Liver (tissue), 9 donors: ENCODE measurements around the gene PCNT. TPM values are rescaled to one million over a fixed set of nuclear protein-coding genes. Genes with fewer than 3 reads are reported as not detected.

Source experiments
- DNase-seq: peaks from one replicate; pipeline ENCODE4 v3.0.0-alpha.2; 2017; ENCODE audit warnings: low spot score
- H3K27ac ChIP-seq, 2 donors: one replicate each; pipeline ENCODE4 v1.7.0; 2013; ENCODE audit warnings: inconsistent platforms in 2 of 2, low read length in 2 of 2, control low read depth in 1 of 2, low read depth in 1 of 2, mild to moderate bottlenecking in 1 of 2
- H3K27me3 ChIP-seq, 4 donors: one replicate each; pipeline versions ENCODE4 v1.6.1 to v1.7.0; 2013; ENCODE audit warnings: low read length in 3 of 4, inconsistent platforms in 1 of 4, mild to moderate bottlenecking in 1 of 4, moderate library complexity in 1 of 4; ENCODE audit not compliant: control insufficient read depth in 4 of 4, insufficient read depth in 4 of 4
- H3K36me3 ChIP-seq, 4 donors: one replicate each; pipeline versions ENCODE4 v1.6.1 to v1.7.0; 2013; ENCODE audit warnings: low read length in 3 of 4, mild to moderate bottlenecking in 3 of 4, low read depth in 1 of 4, moderate library complexity in 1 of 4; ENCODE audit not compliant: control insufficient read depth in 4 of 4, insufficient read depth in 3 of 4
- H3K4me1 ChIP-seq, 4 donors: one replicate each; pipeline versions ENCODE4 v1.6.1 to v1.7.0; 2013; ENCODE audit warnings: low read length in 3 of 4, mild to moderate bottlenecking in 3 of 4, moderate library complexity in 1 of 4; ENCODE audit not compliant: control insufficient read depth in 4 of 4, insufficient read depth in 4 of 4
- H3K4me3 ChIP-seq, 3 donors: one replicate each; pipeline versions ENCODE4 v1.6.1 to v1.7.0; 2013; ENCODE audit warnings: low read length in 3 of 3, control low read depth in 1 of 3, low read depth in 1 of 3, mild to moderate bottlenecking in 1 of 3
- H3K9ac ChIP-seq, 2 donors: one replicate each; pipeline ENCODE4 v1.7.0; 2013; ENCODE audit warnings: low read length in 2 of 2, mild to moderate bottlenecking in 2 of 2, moderate library complexity in 2 of 2, control low read depth in 1 of 2, low read depth in 1 of 2
- H3K9me3 ChIP-seq, 4 donors: one replicate each; pipeline versions ENCODE4 v1.6.1 to v1.7.0; 2013; ENCODE audit warnings: low read length in 3 of 4; ENCODE audit not compliant: control insufficient read depth in 4 of 4
- CTCF ChIP-seq: fragments of 150-350 bp; IDR thresholded peaks from 2 replicates; pipeline ENCODE4 v1.5.1; 2017; ENCODE audit warnings: improper control_type of control experiment, low read depth, low read length; ENCODE audit not compliant: missing input control
- FOXA2 ChIP-seq: IDR thresholded peaks from 2 replicates; pipeline ENCODE4 v1.6.1; 2016; ENCODE audit warnings: antibody characterized with exemption
- GABPA ChIP-seq, 2 donors: IDR thresholded peaks in 1 of 2; conservative IDR thresholded peaks in 1 of 2; 2 replicates each; pipeline ENCODE4 v1.6.1; 2016; ENCODE audit warnings: antibody characterized with exemption in 2 of 2, mild to moderate bottlenecking in 1 of 2, moderate library complexity in 1 of 2
- HNF4A ChIP-seq, 2 donors: conservative IDR thresholded peaks; 2 replicates each; pipeline ENCODE4 v1.6.1; 2016; ENCODE audit warnings: antibody characterized with exemption in 2 of 2, mild to moderate bottlenecking in 2 of 2
- HNF4G ChIP-seq: IDR thresholded peaks from 2 replicates; pipeline ENCODE4 v1.6.1; 2016; ENCODE audit warnings: antibody characterized with exemption
- JUND ChIP-seq, 2 donors: IDR thresholded peaks; 2 replicates each; pipeline ENCODE4 v1.6.1; 2016; ENCODE audit warnings: antibody characterized with exemption in 2 of 2
- NR2F2 ChIP-seq: IDR thresholded peaks from 2 replicates; pipeline ENCODE4 v1.6.1; 2016; ENCODE audit warnings: antibody characterized with exemption
- REST ChIP-seq: IDR thresholded peaks from 2 replicates; pipeline ENCODE4 v1.6.1; 2016; ENCODE audit warnings: antibody characterized with exemption, mild to moderate bottlenecking
- RXRA ChIP-seq, 2 donors: IDR thresholded peaks; 2 replicates each; pipeline ENCODE4 v1.6.1; 2017 to 2018; ENCODE audit warnings: antibody characterized with exemption in 2 of 2, mild to moderate bottlenecking in 1 of 2
- SP1 ChIP-seq: IDR thresholded peaks from 2 replicates; pipeline ENCODE4 v1.6.1; 2018; ENCODE audit warnings: antibody characterized with exemption, mild to moderate bottlenecking
- TAF1 ChIP-seq: conservative IDR thresholded peaks from 2 replicates; pipeline ENCODE4 v1.6.1; 2016; ENCODE audit warnings: antibody characterized with exemption, mild to moderate bottlenecking
- YY1 ChIP-seq: IDR thresholded peaks from 2 replicates; pipeline ENCODE4 v1.6.1; 2016; ENCODE audit warnings: antibody characterized with exemption, mild to moderate bottlenecking
- ZBTB33 ChIP-seq: IDR thresholded peaks from 2 replicates; pipeline ENCODE4 v1.6.1; 2016; ENCODE audit warnings: antibody characterized with exemption
- WGBS: extraction: QIAGEN DNeasy Blood & Tissue Kit; methylation state at CpG from one replicate; pipeline ENCODE4 v1.1.7; 2013; 5-methylcytosine and 5-hydroxymethylcytosine counted together
- polyA plus RNA-seq, 2 donors: library from polyadenylated mRNA; stranded (reverse) in 1 of 2; unstranded in 1 of 2; fragments of 200-250 nt in 1 of 2; fragments of >200 nt in 1 of 2; fragmentation: Nextera tagmentation in 1 of 2; extraction: Ambion mirVana in 1 of 2; gene quantifications; one replicate each; pipeline versions ENCODE4 v1.2.1 to v1.2.3, GENCODE V29; 2013 to 2015
- total RNA-seq, 2 donors: library from RNA; depleted of rRNA; stranded (reverse); fragments of >200 nt; gene quantifications; one replicate each; pipeline ENCODE4 v1.2.3, GENCODE V29; 2014
- TF ChIP-seq, protein P1 (sequence below): IDR thresholded peaks from 2 replicates; pipeline ENCODE4 v1.6.1; 2016; ENCODE audit warnings: antibody characterized with exemption
- donor health status: healthy.
- donor health status: healthy.
- donor health status: healthy.
- donor health status: healthy.
- donor health status: healthy.

Gene PCNT
- total and polyA plus RNA-seq, 4 donors: 6.7 to 36.8 (median 15.2) TPM

GRCh38 chr21:46436621-46437020, 112.7 kb downstream of the PCNT start (continued):
- TF ChIP-seq CTCF: no peak

DNA sequence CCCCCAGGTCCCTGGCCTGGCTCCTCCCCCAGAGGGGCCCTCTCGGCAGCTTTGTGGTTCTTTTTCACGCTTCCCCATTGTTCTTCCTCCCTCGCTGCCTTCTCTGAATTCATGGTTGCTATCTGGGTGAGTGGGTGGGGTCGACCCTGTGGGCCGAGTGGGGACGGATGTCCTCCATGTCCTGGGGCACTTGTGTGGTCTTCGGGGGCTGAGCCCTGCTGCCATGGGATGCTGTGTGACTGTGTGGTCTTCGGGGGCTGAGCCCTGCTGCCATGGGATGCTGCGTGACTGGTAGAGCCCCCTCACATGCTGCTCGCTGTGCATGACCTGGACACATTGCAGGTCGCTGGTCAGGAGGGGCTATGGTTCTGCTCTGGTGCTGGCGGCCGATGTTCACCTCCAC, 113.1 kb downstream of the PCNT start:
- Histone ChIP-seq H3K36me3 (peaks cover 17 to 72% (median 23%) of the 10 kb centered on the region in 4 donors), H3K9me3 (no peaks in the 10 kb centered on the region), H3K9ac (no peak overlapping the region), H3K4me1 (no peaks in the 10 kb centered on the region), H3K27ac (no peak overlapping the region), H3K27me3 (no peaks in the 10 kb centered on the region), H3K4me3 (no peak overlapping the region)
- TF ChIP-seq RXRA (IDR thresholded peaks at IDR 0.05): no peak
- no peak for TF ChIP-seq ZBTB33
- no peak for TF ChIP-seq REST
- no peak for TF ChIP-seq JUND (IDR thresholded peaks at IDR 0.05)
- TF ChIP-seq FOXA2: no peak
- no peak for DNase-seq
- WGBS: 88% methylated on average over 13 of the region's 13 CpGs

DNA sequence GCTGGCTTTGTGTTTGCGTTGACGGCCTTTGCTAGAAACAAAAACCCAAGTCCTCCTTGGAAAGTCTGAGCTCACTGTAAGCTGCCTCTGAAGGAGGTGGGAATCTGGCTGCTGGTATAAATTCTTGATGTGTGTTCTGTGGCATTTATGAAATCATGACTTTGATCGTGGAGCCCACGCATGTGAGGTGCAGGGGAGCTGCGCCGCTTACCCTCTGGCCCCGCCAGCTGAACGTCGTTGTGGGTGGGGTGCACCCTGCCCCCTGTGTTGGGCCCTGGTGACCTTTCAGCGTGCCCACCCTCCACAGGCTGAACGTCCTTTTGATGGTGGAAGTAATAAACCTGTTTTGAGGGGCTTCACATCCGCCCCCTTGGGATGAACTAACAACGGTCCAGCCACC, 113.6 kb downstream of the PCNT start:
- H3K27ac ChIP-seq: no peak overlapping the region
- WGBS: 89% methylated on average over 13 of the region's 13 CpGs
- H3K4me1 ChIP-seq: no peaks in the 10 kb centered on the region
- no peak for TF ChIP-seq NR2F2
- no peak for TF ChIP-seq GABPA (IDR thresholded peaks at IDR 0.05 in 1 of 2, conservative IDR thresholded peaks at IDR 0.05 in 1 of 2)
- TF ChIP-seq HNF4G: no peak
- no peak for TF ChIP-seq YY1
- TF ChIP-seq FOXA2: no peak
- no peak for TF ChIP-seq REST
- no peak for TF ChIP-seq RXRA (IDR thresholded peaks at IDR 0.05)
- no peak for TF ChIP-seq ZBTB33
- no peak for TF ChIP-seq CTCF
- TF ChIP-seq TAF1: no peak
- TF ChIP-seq, protein P1, sequence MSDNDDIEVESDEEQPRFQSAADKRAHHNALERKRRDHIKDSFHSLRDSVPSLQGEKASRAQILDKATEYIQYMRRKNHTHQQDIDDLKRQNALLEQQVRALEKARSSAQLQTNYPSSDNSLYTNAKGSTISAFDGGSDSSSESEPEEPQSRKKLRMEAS: no peak
- no peak for TF ChIP-seq HNF4A (conservative IDR thresholded peaks at IDR 0.05)
- no peak for TF ChIP-seq SP1
- no peak for DNase-seq
- H3K9ac ChIP-seq: no peak overlapping the region
- no peaks in the 10 kb centered on the region for H3K27me3 ChIP-seq
- H3K36me3 ChIP-seq: peaks cover 14 to 73% (median 22%) of the 10 kb centered on the region in 4 donors
- no peaks in the 10 kb centered on the region for H3K9me3 ChIP-seq
- no peak overlapping the region for H3K4me3 ChIP-seq
